ENCODE measurements around the gene PROM1. TPM values are rescaled to one million over a fixed set of nuclear protein-coding genes. Genes with fewer than 3 reads are reported as not detected.
A peak's percentile ranks its signal among the peaks of the same experiment; 100 is the strongest.

Gene PROM1
- total and polyA plus RNA-seq, 2 of the 8 experiments (the other 6 are each of a cell fraction or from before 2014, with no cell fraction given), result 36.0 to 59.7 TPM

- Histone ChIP-seq H3K14ac (ENCODE audit: insufficient read length) (no peak overlapping the region), H3K79me1 (ENCODE audit: low read depth, low read length) (no peaks in the 10 kb centered on the region), H3K27me3 (replicated peaks in 1 of 4; ENCODE audit: control insufficient read depth in 3 of 4, extremely low read depth in 1 of 4, insufficient read depth in 3 of 4, low read length in 3 of 4) (no peaks in the 10 kb centered on the region), H3K9me3 (ENCODE audit: insufficient read depth in 2 of 2, low read depth in 1 of 2, low read length in 1 of 2) (no peaks in the 10 kb centered on the region), H2AFZ (ENCODE audit: low read length) (no peak overlapping the region), H3K18ac (ENCODE audit: extremely low read depth, low read length) (no peak overlapping the region), H2BK5ac (ENCODE audit: low read depth, low read length) (peak overlapping the region; percentile 27; the same call in 1 of the 2 replicates), H3K4me1 (replicated peaks in 1 of 4; ENCODE audit: control insufficient read depth in 3 of 4, insufficient read depth in 4 of 4, low read length in 3 of 4) (no peaks in the 10 kb centered on the region; a peak in 1 of 7 replicates), H3K23me2 (ENCODE audit: low read depth, low read length) (no peaks in the 10 kb centered on the region), H4K91ac (replicated peaks; ENCODE audit: insufficient read length, low read length) (no peak overlapping the region), H2AK5ac (ENCODE audit: low read depth, low read length) (no peak overlapping the region), H3K9ac (replicated peaks in 1 of 4; ENCODE audit: extremely low read depth in 1 of 4, low read depth in 3 of 4, low read length in 3 of 4) (no peak overlapping the region), H4K20me1 (replicated peaks in 1 of 2; ENCODE audit: control insufficient read depth in 1 of 2, insufficient read depth in 2 of 2, low read length in 2 of 2) (no peaks in the 10 kb centered on the region), H3K27ac (ENCODE audit: low read depth, low read length) (no peak overlapping the region), H4K8ac (ENCODE audit: extremely low read depth, insufficient read depth, low read length) (no peak overlapping the region), H2BK120ac (replicated peaks; ENCODE audit: low read depth, low read length) (no peak overlapping the region), H3K56ac (replicated peaks; ENCODE audit: insufficient read length, low read depth, low read length) (no peak overlapping the region), H3K4me3 (ENCODE audit: extremely low read depth in 1 of 4, insufficient read depth in 2 of 4, low read depth in 3 of 4, low read length in 4 of 4) (no peak overlapping the region), H3K36me3 (ENCODE audit: control insufficient read depth in 2 of 4, insufficient read depth in 4 of 4, low read length in 3 of 4) (peaks cover 4 to 22% (median 7%) of the 10 kb centered on the region in 4 experiments), H4K5ac (ENCODE audit: insufficient read length, low read depth, low read length) (no peak overlapping the region), H3K79me2 (ENCODE audit: control insufficient read depth in 1 of 2, insufficient read depth in 2 of 2, low read length in 2 of 2) (no peaks in the 10 kb centered on the region), H3K23ac (ENCODE audit: insufficient read length) (no peak overlapping the region), H3K4ac (replicated peaks; ENCODE audit: insufficient read length, low read depth, low read length) (no peak overlapping the region), H2BK15ac (ENCODE audit: low read length) (no peak overlapping the region), H3K4me2 (ENCODE audit: insufficient read depth in 1 of 2, low read depth in 2 of 2, low read length in 2 of 2) (no peak overlapping the region), H2BK12ac (ENCODE audit: low read depth, low read length) (no peak overlapping the region), H2BK20ac (ENCODE audit: low read length) (no peak overlapping the region)
- POLR2A ChIA-PET (ENCODE audit: partially characterized antibody), result interaction anchor here (0.6 to 1.0 kb wide), 2 partner anchors 195 to 215 kb away, joined by 3 read pairs; no protein-coding TSS in a partner anchor
- 93% methylated on average over 8 of the region's 12 CpGs; no CpG with 5 or more reads in 1 of the 2 experiments for WGBS, 2 experiments (ENCODE audit: extremely low coverage in 1 of 2, insufficient coverage in 1 of 2, insufficient read length in 1 of 2, insufficient replicate concordance in 2 of 2, low coverage in 1 of 2, low lambda C conversion rate in 2 of 2, missing lambda C conversion rate in 1 of 2)
- no peak for DNase-seq (ENCODE audit: low read depth in 1 of 2, low spot score in 2 of 2)
- CTCF ChIA-PET (ENCODE audit: partially characterized antibody), result interaction anchor here (0.6 to 2.4 kb wide), 20 partner anchors 8 to 522 kb away, joined by 3 to 16 read pairs (median 4); no protein-coding TSS in a partner anchor
- FAIRE-seq, result no peak
- TF ChIP-seq ASH2L (IDR thresholded peaks at IDR 0.05; ENCODE audit: low read length) (no peak), SIRT6 (IDR thresholded peaks at IDR 0.05; ENCODE audit: low read length) (no peak), SIX5 (IDR thresholded peaks at IDR 0.05; ENCODE audit: low read depth, low read length) (no peak), TEAD4 (IDR thresholded peaks at IDR 0.05; ENCODE audit: low read depth, low read length) (no peak), EZH2 (IDR thresholded peaks at IDR 0.05; ENCODE audit: low read depth, low read length, severe bottlenecking) (no peak), CTBP2 (IDR thresholded peaks at IDR 0.05; ENCODE audit: borderline replicate concordance, insufficient read depth, insufficient read length, low read length) (no peak), FOSL1 (IDR thresholded peaks at IDR 0.05; ENCODE audit: insufficient read depth, low read depth, low read length) (no peak), POLR2AphosphoS5 (IDR thresholded peaks at IDR 0.05; ENCODE audit: low read depth, low read length) (no peak), MAFK (IDR thresholded peaks at IDR 0.05; ENCODE audit: low read depth, low read length) (no peak), CEBPB (IDR thresholded peaks at IDR 0.05; ENCODE audit: low read depth, low read length) (no peak), CHD2 (IDR thresholded peaks at IDR 0.05; ENCODE audit: low read length) (no peak), POLR2A (IDR thresholded peaks at IDR 0.05; ENCODE audit: control extremely low read depth in 1 of 2, low read depth in 2 of 2, low read length in 2 of 2) (no peak)
Observed at GRCh38 chr4:16000708-16001483, 82.9 kb downstream of the PROM1 start.

All from H1 (cell line).